WI38 (cell line): ENCODE measurements around the gene RBPJ.

Experiments
- H3K4me3 ChIP-seq: 2 replicates; pipeline ENCODE4 v1.5.1; 2011; ENCODE audit warnings: low read depth, mild to moderate bottlenecking, control low read depth, low read length
- TF ChIP-seq, protein P1 (sequence below): IDR thresholded peaks from 2 replicates; pipeline ENCODE4 v1.5.1; 2012; ENCODE audit warnings: low read depth, mild to moderate bottlenecking, control low read depth, low read length

Gene RBPJ

DNA sequence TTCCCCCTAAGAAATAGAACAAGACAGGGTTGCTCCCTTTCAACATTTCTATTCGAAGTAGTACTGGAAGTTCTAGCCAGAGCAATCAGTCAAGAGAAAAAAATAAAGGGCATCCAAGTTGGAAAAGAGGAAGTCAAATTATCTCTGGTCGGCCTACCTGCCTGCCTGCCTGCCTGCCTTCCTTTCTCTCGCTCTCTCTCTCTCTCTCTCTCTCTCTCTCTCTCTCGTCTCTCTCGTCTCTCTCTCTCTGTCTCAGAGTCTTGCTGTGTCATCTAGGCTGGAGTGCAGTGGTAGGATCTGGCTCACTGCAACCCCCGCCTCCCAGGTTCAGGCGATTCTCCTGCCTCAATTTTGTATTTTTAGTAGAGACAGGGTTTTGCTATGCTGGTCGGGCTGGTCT, 126.6 kb downstream of the RBPJ start:
- TF ChIP-seq, protein P1, sequence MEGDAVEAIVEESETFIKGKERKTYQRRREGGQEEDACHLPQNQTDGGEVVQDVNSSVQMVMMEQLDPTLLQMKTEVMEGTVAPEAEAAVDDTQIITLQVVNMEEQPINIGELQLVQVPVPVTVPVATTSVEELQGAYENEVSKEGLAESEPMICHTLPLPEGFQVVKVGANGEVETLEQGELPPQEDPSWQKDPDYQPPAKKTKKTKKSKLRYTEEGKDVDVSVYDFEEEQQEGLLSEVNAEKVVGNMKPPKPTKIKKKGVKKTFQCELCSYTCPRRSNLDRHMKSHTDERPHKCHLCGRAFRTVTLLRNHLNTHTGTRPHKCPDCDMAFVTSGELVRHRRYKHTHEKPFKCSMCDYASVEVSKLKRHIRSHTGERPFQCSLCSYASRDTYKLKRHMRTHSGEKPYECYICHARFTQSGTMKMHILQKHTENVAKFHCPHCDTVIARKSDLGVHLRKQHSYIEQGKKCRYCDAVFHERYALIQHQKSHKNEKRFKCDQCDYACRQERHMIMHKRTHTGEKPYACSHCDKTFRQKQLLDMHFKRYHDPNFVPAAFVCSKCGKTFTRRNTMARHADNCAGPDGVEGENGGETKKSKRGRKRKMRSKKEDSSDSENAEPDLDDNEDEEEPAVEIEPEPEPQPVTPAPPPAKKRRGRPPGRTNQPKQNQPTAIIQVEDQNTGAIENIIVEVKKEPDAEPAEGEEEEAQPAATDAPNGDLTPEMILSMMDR = no peak
- H3K4me3 ChIP-seq = no peak overlapping the region

- TF ChIP-seq, protein P1 = no peak
- H3K4me3 ChIP-seq = no peak overlapping the region
These were observed 129.6 kb downstream of the RBPJ start for GRCh38 chr4:26450418-26450817.

DNA sequence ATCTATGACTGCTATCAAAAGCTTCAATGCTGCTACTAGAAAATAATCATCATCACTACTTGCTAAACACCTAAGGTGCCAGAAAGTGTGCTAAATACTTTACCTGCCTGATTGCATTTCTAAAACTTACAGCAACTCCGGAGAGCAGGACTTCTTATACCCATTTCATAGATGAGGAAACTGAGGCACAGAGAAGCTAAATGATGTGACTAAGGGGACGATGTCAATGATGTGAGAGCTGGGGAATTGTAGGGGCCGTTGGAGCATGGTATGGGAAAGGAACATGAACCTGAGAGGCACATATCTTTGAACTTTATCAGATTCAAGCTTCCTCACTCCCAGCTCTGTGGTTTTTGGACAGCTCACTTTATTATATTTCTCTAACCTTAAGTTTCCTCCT, 130.8 kb downstream of the RBPJ start:
- TF ChIP-seq, protein P1 = no peak
- no peak overlapping the region for H3K4me3 ChIP-seq

- H3K4me3 ChIP-seq = no peak overlapping the region
- TF ChIP-seq, protein P1 = no peak
These were observed 132.0 kb downstream of the RBPJ start for GRCh38 chr4:26452565-26453531.

DNA sequence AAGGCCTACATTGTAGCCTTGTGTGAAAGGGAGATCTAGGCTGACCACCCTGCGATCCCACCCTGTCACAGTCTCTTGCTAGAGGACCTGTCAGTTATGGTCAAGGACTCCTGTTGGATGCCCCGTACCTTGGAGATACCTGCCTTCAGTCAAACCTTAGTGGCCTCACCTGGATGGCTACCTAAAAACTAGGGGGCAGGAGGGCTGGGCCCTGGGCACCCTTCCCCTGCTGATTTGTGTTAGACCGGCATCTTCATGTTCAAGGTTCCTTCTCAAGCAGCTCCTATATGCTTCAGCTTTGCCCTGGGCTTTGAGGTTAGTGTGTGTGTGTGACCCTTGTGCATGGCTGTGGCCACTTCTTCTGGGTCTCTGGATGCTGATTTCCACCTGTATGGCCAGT, 134.1 kb downstream of the RBPJ start:
- no peak overlapping the region for H3K4me3 ChIP-seq
- TF ChIP-seq, protein P1 = no peak

GRCh38 chr4:26455571-26455970, 134.8 kb downstream of the RBPJ start:
- TF ChIP-seq, protein P1 = no peak
- H3K4me3 ChIP-seq = no peak overlapping the region

GRCh38 chr4:26457412-26457811, 136.6 kb downstream of the RBPJ start:
- TF ChIP-seq, protein P1 = no peak
- no peak overlapping the region for H3K4me3 ChIP-seq
